Nephron progenitor cell (in vitro differentiated cells): Measurements from ENCODE around the gene CYS1.
A peak's percentile ranks its signal among the peaks of the same experiment; 100 is the strongest.

Experiments used
- DNase-seq: peaks from one replicate; pipeline ENCODE4 v3.0.0; 2021
- H3K27ac Mint-ChIP-seq: 2 replicates; pipeline ENCODE4 v1.8.0; 2021; ENCODE audit warnings: mild to moderate bottlenecking, moderate library complexity, mixed read lengths
- H3K27me3 Mint-ChIP-seq: 2 replicates; pipeline ENCODE4 v1.8.0; 2021; ENCODE audit warnings: mild to moderate bottlenecking, low read depth, mixed read lengths; ENCODE audit not compliant: poor library complexity
- H3K36me3 Mint-ChIP-seq: 2 replicates; pipeline ENCODE4 v1.8.0; 2021; ENCODE audit warnings: low read depth, mixed read lengths
- H3K4me1 Mint-ChIP-seq: 2 replicates; pipeline ENCODE4 v1.8.0; 2021; ENCODE audit warnings: mixed read lengths
- H3K4me3 Mint-ChIP-seq: 2 replicates; pipeline ENCODE4 v1.8.0; 2021; ENCODE audit warnings: mild to moderate bottlenecking, moderate library complexity, mixed read lengths
- H3K9me3 Mint-ChIP-seq: 2 replicates; pipeline ENCODE4 v1.8.0; 2021; ENCODE audit warnings: mild to moderate bottlenecking, moderate library complexity, mixed read lengths
- CTCF ChIP-seq: fragments of 200-600 bp; sonication (generic); IDR thresholded peaks from 2 replicates; pipeline ENCODE4 v1.5.0; 2021; ENCODE audit warnings: antibody characterized with exemption

CYS1 gene

GRCh38 chr2:10073706-10074105 is 6.5 kb downstream of the CYS1 start:
- Mint-ChIP-seq H3K27ac (no peak overlapping the region), H3K27me3 (peaks cover 55% of the 10 kb centered on the region), H3K9me3 (no peaks in the 10 kb centered on the region), H3K4me1 (peaks cover 56% of the 10 kb centered on the region), H3K4me3 (no peak overlapping the region), H3K36me3 (no peaks in the 10 kb centered on the region)
- no peak for TF ChIP-seq CTCF
- no peak for DNase-seq

GRCh38 chr2:10072656-10073480 is 7.3 kb downstream of the CYS1 start:
- H3K27me3 Mint-ChIP-seq = peaks cover 47% of the 10 kb centered on the region
- H3K4me1 Mint-ChIP-seq = peaks cover 48% of the 10 kb centered on the region
- TF ChIP-seq CTCF = peak; percentile 83
- H3K9me3 Mint-ChIP-seq = peaks cover 7% of the 10 kb centered on the region
- H3K27ac Mint-ChIP-seq = no peak overlapping the region
- H3K4me3 Mint-ChIP-seq = no peak overlapping the region
- DNase-seq = peak; percentile 81
- H3K36me3 Mint-ChIP-seq = peaks cover 3% of the 10 kb centered on the region

- peaks cover 10% of the 10 kb centered on the region for H3K9me3 Mint-ChIP-seq
Measured at GRCh38 chr2:10071595-10071994, 8.6 kb downstream of the CYS1 start.

GRCh38 chr2:10071176-10071575 is 9.0 kb downstream of the CYS1 start:
- TF ChIP-seq CTCF = no peak
- Mint-ChIP-seq H3K36me3 (peaks cover 6% of the 10 kb centered on the region), H3K27me3 (peaks cover 30% of the 10 kb centered on the region), H3K4me3 (no peak overlapping the region), H3K4me1 (peaks cover 35% of the 10 kb centered on the region), H3K9me3 (peaks cover 10% of the 10 kb centered on the region), H3K27ac (no peak overlapping the region)
- DNase-seq = no peak

More at GRCh38 chr2:10071595-10071994, 8.6 kb downstream of the CYS1 start:
- H3K4me3 Mint-ChIP-seq = no peak overlapping the region
- H3K27me3 Mint-ChIP-seq = peaks cover 34% of the 10 kb centered on the region
- no peak overlapping the region for H3K27ac Mint-ChIP-seq
- no peak for DNase-seq
- H3K4me1 Mint-ChIP-seq = peaks cover 39% of the 10 kb centered on the region
- peaks cover 6% of the 10 kb centered on the region for H3K36me3 Mint-ChIP-seq
- TF ChIP-seq CTCF = no peak

GRCh38 chr2:10067881-10068280 is 12.3 kb downstream of the CYS1 start:
- H3K27ac Mint-ChIP-seq = no peak overlapping the region
- H3K36me3 Mint-ChIP-seq = peaks cover 6% of the 10 kb centered on the region
- H3K27me3 Mint-ChIP-seq = peaks cover 3% of the 10 kb centered on the region
- peaks cover 23% of the 10 kb centered on the region for H3K4me1 Mint-ChIP-seq
- no peak overlapping the region for H3K4me3 Mint-ChIP-seq
- peaks cover 10% of the 10 kb centered on the region for H3K9me3 Mint-ChIP-seq
- no peak for DNase-seq
- no peak for TF ChIP-seq CTCF

- Mint-ChIP-seq H3K4me3 (no peak overlapping the region), H3K27me3 (peaks cover 3% of the 10 kb centered on the region), H3K27ac (no peak overlapping the region), H3K4me1 (peaks cover 21% of the 10 kb centered on the region), H3K36me3 (peaks cover 6% of the 10 kb centered on the region), H3K9me3 (peaks cover 10% of the 10 kb centered on the region)
- no peak for TF ChIP-seq CTCF
- no peak for DNase-seq
Measured at GRCh38 chr2:10067330-10067729, 12.9 kb downstream of the CYS1 start.
